ENCODE data around the gene CSNK2A2.

Gene CSNK2A2

DNA sequence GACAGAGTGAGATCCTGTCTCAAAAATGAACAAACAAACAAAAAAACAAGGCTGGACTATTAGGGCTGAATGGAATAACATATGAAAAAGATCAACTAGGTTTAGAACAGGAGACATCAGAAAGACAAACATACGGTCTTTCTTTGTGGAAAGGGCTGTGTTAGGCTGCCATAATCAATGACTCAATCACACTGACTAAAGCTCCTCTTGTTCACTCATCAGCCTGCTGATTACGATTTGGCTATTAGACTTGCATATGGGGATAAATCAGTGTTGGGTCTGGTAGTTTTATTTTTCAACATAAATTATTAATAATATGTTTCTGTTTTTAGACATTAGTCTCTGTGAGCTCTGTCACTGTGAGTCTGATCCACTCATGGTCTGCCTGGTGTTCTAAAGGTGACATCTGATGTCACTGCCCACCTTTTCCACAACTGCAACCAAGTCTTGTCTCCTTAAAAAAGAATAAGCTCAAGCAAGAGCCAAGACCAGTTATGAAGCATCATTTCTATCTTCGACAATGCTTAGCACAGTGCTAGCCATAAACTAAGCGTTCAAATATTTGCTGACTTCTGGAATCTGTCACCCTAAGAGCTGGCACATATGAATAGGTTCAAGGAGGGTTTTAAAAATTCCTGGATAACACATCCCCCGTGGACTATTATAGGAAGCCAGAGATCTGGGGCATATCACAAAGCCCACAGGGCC, 79.0 kb downstream of the CSNK2A2 start:
- Mint-ChIP-seq H3K27me3 (no peaks in the 10 kb centered on the region), H3K36me3 (ENCODE audit: low read depth) (peaks cover 30% of the 10 kb centered on the region), H3K4me3 (no peak overlapping the region), H3K27ac (no peak overlapping the region), H3K4me1 (ENCODE audit: low read depth) (peaks cover 22% of the 10 kb centered on the region), H3K9me3 (no peaks in the 10 kb centered on the region)

- H3K36me3 Mint-ChIP-seq (ENCODE audit: low read depth) = peaks cover 50% of the 10 kb centered on the region
- H3K4me1 Mint-ChIP-seq (ENCODE audit: low read depth) = peaks cover 6% of the 10 kb centered on the region
- no peaks in the 10 kb centered on the region for H3K27me3 Mint-ChIP-seq
- no peak overlapping the region for H3K27ac Mint-ChIP-seq
- H3K9me3 Mint-ChIP-seq = no peaks in the 10 kb centered on the region
- no peak overlapping the region for H3K4me3 Mint-ChIP-seq
Measured at GRCh38 chr16:58116529-58116928, 81.4 kb downstream of the CSNK2A2 start.

- Mint-ChIP-seq H3K4me3 (no peak overlapping the region), H3K9me3 (no peaks in the 10 kb centered on the region), H3K4me1 (ENCODE audit: low read depth) (peaks cover 1% of the 10 kb centered on the region), H3K36me3 (ENCODE audit: low read depth) (peaks cover 50% of the 10 kb centered on the region), H3K27ac (no peak overlapping the region), H3K27me3 (no peaks in the 10 kb centered on the region)
Measured at GRCh38 chr16:58116081-58116480, 81.8 kb downstream of the CSNK2A2 start.

DNA sequence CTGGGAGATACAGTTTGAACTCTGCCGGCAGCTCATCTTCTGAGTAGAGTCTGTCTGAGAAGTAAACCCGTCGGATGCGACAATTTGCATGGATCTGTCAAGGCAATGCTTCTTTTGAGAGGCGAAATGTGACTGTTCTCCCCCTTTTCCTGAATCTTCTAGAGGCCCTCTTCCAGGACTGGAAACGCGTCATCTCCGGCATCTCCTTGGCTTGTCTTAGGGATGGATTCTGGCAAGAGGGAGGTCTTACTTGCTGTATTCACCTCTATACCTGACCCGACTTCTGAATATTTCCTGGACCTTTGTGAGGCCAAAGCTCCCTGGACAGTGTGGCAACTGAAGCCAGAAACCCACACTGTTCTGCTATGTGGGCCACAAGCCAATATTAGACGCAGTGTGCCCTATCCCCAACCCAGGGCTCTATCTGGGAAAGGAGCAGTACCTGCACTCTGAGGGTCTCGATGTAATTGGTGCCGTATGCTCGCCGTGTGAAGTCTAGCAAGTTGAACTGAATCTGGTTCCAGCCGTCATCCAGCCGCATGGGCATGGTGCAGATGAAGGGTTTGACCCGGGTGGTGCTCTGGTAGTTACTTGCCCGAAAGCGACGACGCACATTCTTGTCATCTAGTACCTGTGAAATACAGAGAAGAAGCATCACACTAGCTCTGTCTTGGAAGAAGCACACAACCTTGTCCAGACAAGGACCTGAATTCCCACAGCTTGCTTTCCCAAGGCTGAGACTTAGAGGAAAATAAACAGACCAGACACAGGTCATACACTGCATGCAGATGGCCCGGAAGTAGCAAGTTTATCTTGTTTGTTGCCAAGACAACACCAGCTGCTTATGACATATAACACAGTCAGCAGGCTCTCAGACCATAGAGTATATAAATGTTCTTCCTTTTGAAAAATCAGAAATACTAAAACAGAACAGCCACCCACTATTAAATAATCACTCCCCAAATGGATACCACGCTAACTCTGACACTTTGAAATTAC, 82.8 kb downstream of the CSNK2A2 start:
- Mint-ChIP-seq H3K4me1 (ENCODE audit: low read depth) (no peaks in the 10 kb centered on the region), H3K9me3 (no peaks in the 10 kb centered on the region), H3K36me3 (ENCODE audit: low read depth) (peaks cover 50% of the 10 kb centered on the region), H3K27ac (no peak overlapping the region), H3K4me3 (no peak overlapping the region), H3K27me3 (no peaks in the 10 kb centered on the region)

- Mint-ChIP-seq H3K27ac (no peak overlapping the region), H3K9me3 (no peaks in the 10 kb centered on the region)
Measured at GRCh38 chr16:58111302-58111627, 86.6 kb downstream of the CSNK2A2 start.

GRCh38 chr16:58110571-58111301, 87.2 kb downstream of the CSNK2A2 start:
- Mint-ChIP-seq H3K27ac (no peak overlapping the region), H3K36me3 (ENCODE audit: low read depth) (peaks cover 36% of the 10 kb centered on the region), H3K4me3 (no peak overlapping the region), H3K9me3 (no peaks in the 10 kb centered on the region), H3K4me1 (ENCODE audit: low read depth) (no peaks in the 10 kb centered on the region), H3K27me3 (no peaks in the 10 kb centered on the region)

More at GRCh38 chr16:58111302-58111627, 86.6 kb downstream of the CSNK2A2 start:
- no peak overlapping the region for H3K4me3 Mint-ChIP-seq
- H3K27me3 Mint-ChIP-seq = no peaks in the 10 kb centered on the region
- peaks cover 41% of the 10 kb centered on the region for H3K36me3 Mint-ChIP-seq (ENCODE audit: low read depth)
- H3K4me1 Mint-ChIP-seq (ENCODE audit: low read depth) = no peaks in the 10 kb centered on the region

DNA sequence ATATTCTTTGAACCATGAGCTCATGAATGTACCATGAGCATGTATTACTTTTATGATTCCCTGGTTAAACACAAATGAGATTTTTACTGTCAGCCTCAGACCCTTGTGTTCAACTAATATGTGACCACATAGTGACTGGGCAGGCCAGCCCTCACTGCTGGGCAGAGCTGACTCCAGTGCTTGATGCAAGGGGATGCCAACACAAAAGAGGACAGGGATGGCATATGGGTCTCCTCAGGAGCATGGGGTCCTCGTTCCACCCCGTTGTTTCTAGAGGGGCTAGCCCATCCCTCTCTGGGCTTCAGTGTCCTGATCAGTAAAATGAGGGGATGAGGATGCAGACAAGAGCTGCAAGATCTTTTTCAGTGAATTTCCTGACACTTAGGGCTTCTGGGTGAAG, 88.0 kb downstream of the CSNK2A2 start:
- Mint-ChIP-seq H3K27me3 (no peaks in the 10 kb centered on the region), H3K4me1 (ENCODE audit: low read depth) (no peaks in the 10 kb centered on the region), H3K27ac (no peak overlapping the region), H3K9me3 (no peaks in the 10 kb centered on the region), H3K4me3 (no peak overlapping the region), H3K36me3 (ENCODE audit: low read depth) (peaks cover 27% of the 10 kb centered on the region)

DNA sequence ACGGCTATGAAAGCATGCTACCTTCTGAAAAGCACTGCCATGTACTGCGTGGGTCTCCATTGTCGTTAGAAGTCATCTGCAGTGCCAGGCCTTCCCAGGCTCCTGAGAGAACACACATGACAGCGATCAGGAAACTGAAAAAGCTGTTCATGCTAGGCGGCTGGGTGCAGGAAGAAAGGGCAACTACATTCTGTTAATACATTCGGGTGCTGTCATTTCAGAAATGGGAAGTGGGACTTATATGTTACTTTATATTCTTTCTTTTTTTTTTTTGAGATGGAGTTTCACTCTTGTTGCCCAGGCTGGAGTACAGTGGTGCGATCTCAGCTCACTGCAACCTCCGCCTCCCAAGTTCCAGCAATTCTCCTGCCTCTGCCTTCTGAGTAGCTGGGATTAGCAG, 88.6 kb downstream of the CSNK2A2 start:
- no peak overlapping the region for H3K4me3 Mint-ChIP-seq
- no peaks in the 10 kb centered on the region for H3K9me3 Mint-ChIP-seq
- no peaks in the 10 kb centered on the region for H3K27me3 Mint-ChIP-seq
- H3K27ac Mint-ChIP-seq = no peak overlapping the region
- no peaks in the 10 kb centered on the region for H3K4me1 Mint-ChIP-seq (ENCODE audit: low read depth)
- H3K36me3 Mint-ChIP-seq (ENCODE audit: low read depth) = peaks cover 22% of the 10 kb centered on the region

Measured in stimulated activated naive CD8-positive, alpha-beta T cell treated with anti-CD3 and anti-CD28 coated beads, Interleukin-15, Interleukin-2, amounts not matched to agents 100 ng/mL and 50 ng/mL, for 24 hours (primary cell).